ENCODE results near the gene OR2H1.

The OR2H1 gene

DNA sequence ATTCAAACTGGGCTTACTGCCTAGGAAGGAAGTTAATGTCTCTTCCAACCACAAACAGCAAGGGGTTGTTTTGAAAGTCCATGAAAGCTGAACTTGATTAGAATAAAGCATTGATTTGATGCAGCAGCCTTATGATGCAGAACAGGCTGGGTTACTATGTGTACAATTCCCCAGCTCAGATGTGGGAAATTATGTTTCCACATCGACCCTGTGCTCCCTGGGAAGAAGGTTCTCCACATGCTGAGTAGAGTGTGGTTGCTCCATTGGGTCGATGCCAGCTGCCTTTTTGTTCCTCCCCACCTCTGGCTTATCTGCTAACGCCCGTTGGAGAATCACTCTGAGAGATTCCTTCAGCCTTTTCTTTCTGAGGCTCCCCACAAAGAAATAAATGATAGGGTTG is 29.6 kb downstream of the OR2H1 start:
- DNase-seq = no peak

GRCh38 chr6:29487131-29487530 is 30.2 kb downstream of the OR2H1 start:
- DNase-seq = no peak

- DNase-seq = no peak
These were observed 30.7 kb downstream of the OR2H1 start, which contains the start of gene MAS1L for GRCh38 chr6:29487660-29488059. Gene MAS1L, minus strand, starts transcription at chr6:29487956. Its CDS starts 54 bp downstream, at chr6:29487902.

GRCh38 chr6:29488874-29489273 is 31.9 kb downstream of the OR2H1 start:
- no peak for DNase-seq

DNA sequence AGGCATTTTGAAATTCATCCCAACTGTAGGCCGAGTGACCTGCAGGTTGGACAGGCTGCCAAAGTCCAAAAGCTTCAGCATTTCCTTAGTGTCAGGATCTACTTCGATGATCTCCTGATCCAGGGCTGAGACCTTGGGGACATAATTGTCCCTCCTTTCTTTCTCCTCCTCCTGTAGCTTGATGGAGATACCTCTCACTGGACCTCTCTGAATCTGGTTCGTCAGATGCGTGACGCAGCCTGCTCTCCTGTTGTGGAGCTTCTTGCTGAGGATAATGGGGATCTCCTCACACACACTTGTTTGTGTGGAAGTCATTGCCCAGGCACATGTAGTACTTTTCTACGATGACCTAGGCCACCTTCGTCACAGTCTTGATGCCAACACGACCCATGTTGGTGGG is 32.3 kb downstream of the OR2H1 start:
- DNase-seq = no peak

DNA sequence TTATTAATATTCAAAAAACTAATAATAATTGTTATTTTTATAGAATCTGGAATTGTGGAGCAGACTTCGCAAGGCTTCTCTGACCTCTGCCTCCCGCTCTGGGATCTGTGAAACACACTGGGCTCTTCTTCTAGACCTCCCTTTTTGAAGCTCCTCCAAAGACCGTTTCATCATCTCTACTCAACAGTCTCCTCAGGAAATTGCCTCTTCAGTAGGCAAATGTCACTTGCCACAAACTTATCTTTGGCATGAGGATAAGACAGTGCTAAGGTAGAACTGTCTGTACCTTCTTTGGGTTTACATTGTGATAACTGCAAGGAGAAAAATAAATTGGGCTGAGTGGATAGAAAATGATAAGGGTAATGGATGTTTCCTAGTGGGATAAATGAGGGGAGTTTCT is 33.1 kb downstream of the OR2H1 start:
- DNase-seq = no peak

DNA sequence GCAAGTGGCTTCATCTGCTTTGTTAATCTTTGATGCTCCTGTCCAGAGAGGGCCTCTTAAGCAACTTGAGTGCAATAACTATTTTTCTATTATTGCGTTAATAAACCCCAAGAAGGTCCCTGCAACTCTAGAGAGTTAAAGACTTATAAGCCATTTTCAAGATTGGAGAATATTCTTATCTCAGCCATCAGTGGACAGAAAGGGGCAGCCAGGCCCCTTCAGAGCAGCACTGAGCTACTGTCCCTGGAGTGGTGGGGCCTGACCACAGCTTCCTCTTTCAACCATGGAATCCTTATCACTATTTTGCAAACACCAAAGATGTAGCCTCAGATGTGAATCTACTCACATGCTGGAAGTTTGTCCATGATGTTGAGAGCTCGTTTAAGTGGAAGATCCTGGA is 33.6 kb downstream of the OR2H1 start:
- no peak for DNase-seq

- no peak for DNase-seq
These were observed 34.6 kb downstream of the OR2H1 start for GRCh38 chr6:29491574-29491973.

GRCh38 chr6:29493261-29493660 is 36.3 kb downstream of the OR2H1 start:
- DNase-seq = no peak

- no peak for DNase-seq
These were observed 37.2 kb downstream of the OR2H1 start for GRCh38 chr6:29494131-29494530.

DNA sequence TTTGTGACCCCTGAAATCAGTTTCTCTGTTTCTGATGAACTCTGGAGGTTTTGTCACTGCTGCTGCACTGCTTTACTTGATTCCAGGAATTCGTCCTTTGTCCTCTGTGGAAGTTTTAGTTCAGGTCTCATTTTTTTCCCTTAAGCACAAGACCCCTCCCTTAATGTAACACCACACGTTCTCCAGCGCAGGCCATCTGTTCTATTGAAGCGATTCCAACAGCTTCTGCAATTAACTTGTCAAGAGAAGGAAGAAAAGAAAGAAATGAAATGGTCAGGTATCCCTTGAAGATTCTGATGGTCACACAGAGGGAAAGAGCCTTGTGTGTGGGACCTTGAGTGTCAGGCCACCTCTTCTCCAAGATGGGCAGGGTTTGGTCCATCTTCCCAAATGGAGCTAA is 38.6 kb downstream of the OR2H1 start:
- DNase-seq = no peak

GRCh38 chr6:29496961-29497360 is 40.0 kb downstream of the OR2H1 start:
- DNase-seq = no peak

GRCh38 chr6:29499704-29500103 is 42.7 kb downstream of the OR2H1 start:
- DNase-seq = no peak

DNA sequence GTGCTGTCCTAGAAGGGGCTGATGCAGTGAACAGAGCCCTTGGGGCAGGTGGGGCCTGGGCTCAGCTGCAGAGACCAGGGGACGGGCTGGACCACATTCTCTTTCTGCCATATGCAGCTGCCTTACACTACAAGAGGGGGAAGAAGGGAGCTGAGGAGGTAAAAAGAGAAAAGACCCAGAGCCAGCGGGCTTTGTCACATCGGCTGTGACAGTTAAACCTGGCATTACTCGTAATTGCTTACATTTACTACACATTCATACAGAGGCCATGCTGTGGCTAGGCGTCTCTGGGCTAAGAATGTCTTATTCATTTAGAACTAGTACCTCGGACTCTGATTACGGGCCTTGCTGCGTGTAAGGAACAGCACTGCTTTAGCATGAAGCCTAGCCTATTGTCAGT is 43.6 kb downstream of the OR2H1 start:
- DNase-seq = no peak

- no peak for DNase-seq
These were observed 44.2 kb downstream of the OR2H1 start for GRCh38 chr6:29501106-29501505.

- no peak for DNase-seq
These were observed 45.2 kb downstream of the OR2H1 start for GRCh38 chr6:29502181-29502580.

GRCh38 chr6:29502597-29502996 is 45.6 kb downstream of the OR2H1 start:
- no peak for DNase-seq

DNA sequence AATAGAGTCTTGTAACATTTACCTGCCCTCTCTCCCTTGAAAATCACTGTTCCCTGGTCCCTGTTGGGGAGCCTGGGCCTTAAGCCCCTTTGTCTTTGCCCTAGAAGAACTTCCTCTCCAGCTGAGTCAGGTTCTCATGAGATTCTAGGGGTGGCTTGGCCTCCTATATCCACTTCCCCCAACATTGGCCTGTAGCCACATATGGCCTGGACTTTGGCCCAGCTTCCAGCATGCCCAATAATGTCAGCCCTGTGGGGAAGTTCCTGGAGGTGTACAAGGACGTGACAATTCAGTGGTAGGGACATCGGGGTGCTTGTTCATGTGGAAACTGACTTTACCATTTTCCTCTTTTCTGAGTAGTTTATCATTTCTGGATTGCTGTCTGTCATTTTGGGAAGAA is 48.0 kb downstream of the OR2H1 start:
- DNase-seq = no peak

DNA sequence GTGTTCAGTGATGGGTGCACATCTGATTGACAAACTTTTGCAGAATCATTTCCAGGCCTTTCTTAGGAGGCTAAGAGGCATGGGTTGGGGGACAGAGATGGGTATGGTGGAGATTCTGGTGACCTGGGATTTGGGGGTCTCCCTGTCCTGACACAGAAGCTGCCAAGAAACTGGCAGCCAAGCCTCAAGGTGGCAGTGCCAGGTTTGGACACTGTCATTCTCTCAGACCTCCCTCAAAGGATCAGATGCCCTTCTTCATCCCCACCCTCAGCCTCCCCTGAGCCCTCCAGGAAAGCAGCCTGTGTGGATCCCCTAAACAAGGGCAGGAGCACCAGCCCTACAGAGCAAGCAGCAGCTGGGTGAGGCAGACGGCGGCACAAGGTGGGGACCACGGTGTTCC is 48.9 kb downstream of the OR2H1 start:
- no peak for DNase-seq

GRCh38 chr6:29506446-29507067 is 49.6 kb downstream of the OR2H1 start:
- no peak for DNase-seq

GRCh38 chr6:29507319-29507718 is 50.4 kb downstream of the OR2H1 start:
- DNase-seq = no peak

DNA sequence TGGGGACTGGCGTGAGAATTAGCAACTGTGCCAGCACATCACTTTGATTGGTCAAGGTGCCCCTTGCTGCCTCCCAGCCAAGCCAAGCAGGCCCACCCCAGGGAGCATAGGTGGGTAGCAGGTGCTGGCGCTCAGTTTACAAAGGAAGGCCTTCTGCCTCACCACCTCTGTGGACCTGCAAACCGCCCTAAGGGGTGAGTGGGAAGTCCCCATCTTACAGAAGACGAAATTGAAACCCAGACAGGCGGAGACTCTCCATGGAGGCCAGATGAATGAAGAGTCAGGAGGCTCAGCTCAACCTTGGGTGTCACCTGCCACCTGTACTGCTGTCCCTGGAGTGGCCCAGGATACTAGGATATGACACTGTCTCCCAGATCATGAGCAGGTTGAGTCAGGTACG is 52.3 kb downstream of the OR2H1 start:
- DNase-seq = no peak

- DNase-seq = no peak
These were observed 52.8 kb downstream of the OR2H1 start for GRCh38 chr6:29509711-29510110.

DNA sequence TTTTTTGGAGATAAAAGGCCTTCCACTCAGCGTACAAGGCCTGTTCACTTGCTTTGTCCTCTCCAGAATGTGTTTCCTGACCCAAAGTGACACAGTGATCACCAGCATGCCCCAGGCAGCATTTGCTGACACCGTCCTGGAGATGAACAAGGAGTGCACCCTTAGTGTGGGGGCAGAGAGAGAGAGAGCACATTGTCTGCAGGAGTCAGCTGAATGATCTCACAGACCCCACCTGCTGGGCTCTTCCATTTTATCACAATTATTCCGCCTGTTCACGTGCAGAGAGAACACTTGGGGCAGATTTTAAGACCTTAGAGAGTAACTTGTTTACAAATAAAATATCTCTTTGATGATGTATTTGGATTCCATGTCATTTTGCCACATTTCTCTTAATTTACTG is 53.2 kb downstream of the OR2H1 start:
- no peak for DNase-seq

GRCh38 chr6:29510746-29511300 is 53.9 kb downstream of the OR2H1 start:
- no peak for DNase-seq
